ENCODE results near the gene HIVEP1.

HIVEP1 gene

DNA sequence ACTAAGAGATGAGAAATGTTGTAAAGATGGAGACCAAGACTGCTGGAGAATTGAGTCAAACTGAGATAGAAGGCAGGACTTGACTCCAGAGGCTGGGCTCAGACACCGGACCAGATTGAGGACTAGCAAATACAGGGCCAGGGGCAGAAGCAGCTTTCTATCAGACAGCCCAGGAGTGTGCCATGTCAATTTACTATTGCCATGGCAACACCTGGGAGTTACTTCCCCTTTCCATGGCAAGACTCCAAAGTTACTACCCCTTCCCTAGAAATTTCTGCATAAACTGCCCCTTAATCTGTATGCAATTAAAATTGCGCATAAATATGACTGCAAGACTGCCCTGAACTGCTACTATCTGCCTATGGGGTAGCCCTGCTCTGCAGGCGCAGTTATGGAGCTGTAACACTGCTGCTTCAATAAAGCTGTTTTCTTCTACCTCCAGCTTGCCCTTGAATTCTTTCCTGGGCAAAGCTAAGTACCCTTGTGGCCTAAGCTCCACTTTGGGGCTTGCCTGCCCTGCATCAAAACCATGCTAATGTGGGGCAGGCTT lies 188.0 kb downstream of the HIVEP1 start:
- DNase-seq, result no peak

- DNase-seq, result no peak
Observed at GRCh38 chr6:12200761-12201160, 188.6 kb downstream of the HIVEP1 start.

GRCh38 chr6:12203001-12203400 lies 190.9 kb downstream of the HIVEP1 start:
- no peak for DNase-seq

DNA sequence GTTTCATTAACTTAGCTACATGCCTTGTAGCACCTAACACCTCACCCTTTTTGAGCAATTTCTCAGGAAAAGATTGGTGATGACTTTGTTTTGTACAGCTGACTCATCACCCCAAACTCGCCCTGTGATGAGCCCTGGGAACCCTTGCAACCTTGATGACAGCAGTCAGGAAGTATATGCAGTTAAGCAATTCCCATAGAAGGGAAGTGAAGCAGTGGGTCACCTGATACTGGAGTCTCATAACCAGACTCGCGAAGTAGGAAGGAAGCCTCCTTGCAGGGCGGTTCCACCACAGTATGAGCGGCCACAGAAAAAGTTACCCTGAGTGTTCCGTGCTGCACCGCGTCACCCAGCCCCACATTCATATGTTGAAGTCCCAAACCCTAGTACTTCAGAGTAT lies 196.1 kb downstream of the HIVEP1 start:
- DNase-seq, result no peak

GRCh38 chr6:12208673-12209072 lies 196.6 kb downstream of the HIVEP1 start:
- DNase-seq, result no peak
